ENCODE results near the gene CDKN1A. TPM values are rescaled to one million over a fixed set of nuclear protein-coding genes. Genes with fewer than 3 reads are reported as not detected.

Gene CDKN1A
- total RNA-seq, 1 experiment from 2014 or later: 17.4 TPM

DNA sequence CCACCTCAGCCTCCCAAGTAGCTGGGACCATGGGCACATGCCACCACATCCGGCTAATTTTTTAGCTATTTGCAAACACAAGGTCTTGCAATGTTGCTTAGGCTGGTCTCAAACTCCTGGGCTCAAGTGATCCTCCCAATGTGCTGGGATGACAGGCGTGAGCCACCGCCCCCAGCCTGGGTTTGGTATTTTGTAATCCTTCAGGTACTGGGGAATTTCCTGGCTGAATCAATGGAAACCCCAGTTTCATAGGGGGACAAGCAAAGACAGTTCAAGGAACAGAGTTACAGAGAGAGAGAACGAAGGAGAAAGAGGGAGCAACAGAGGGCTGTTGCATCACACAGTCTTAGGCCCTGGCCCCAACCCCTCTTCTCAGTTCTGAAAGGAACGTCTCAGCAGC, 54.8 kb downstream of the CDKN1A start:
- no peaks in the 10 kb centered on the region for H3K27me3 ChIP-seq (ENCODE audit: insufficient read depth, low read length)
- Mint-ChIP-seq H3K27me3 (ENCODE audit: low read depth) (peaks cover 16% of the 10 kb centered on the region), H3K4me3 (no peak overlapping the region), H3K9me3 (no peaks in the 10 kb centered on the region; a peak in 1 of 5 replicates), H3K27ac (no peak overlapping the region; a peak in 1 of 7 replicates), H3K36me3 (ENCODE audit: insufficient read depth in 1 of 3, low read depth in 3 of 3) (no peaks in the 10 kb centered on the region), H3K4me1 (peaks cover 10 to 18% of the 10 kb centered on the region in 2 experiments)
- no peak overlapping the region for H2BK20ac ChIP-seq (ENCODE audit: low read depth, low read length, poor library complexity, severe bottlenecking)
- no peak overlapping the region for H4K8ac ChIP-seq (replicated peaks; ENCODE audit: insufficient read length, low read depth, low read length)
- DNase-seq: no peak
- WGBS (ENCODE audit: extremely low coverage, insufficient read length, low lambda C conversion rate): no CpG with 5 or more reads among the region's 5 CpGs
- H3K9ac ChIP-seq (ENCODE audit: extremely low read depth, insufficient read length, low read length): no peak overlapping the region
- no peak overlapping the region for H2BK120ac ChIP-seq (ENCODE audit: low read depth, low read length, poor library complexity, severe bottlenecking)
- no peaks in the 10 kb centered on the region for H3K23me2 ChIP-seq (ENCODE audit: insufficient read length, low read depth, low read length, poor library complexity, severe bottlenecking)
- no peak overlapping the region for H3K4me2 ChIP-seq (ENCODE audit: insufficient read depth, insufficient read length, low read length)
- no peak overlapping the region for H3K56ac ChIP-seq (ENCODE audit: insufficient read length, low read depth, low read length)
- no peak overlapping the region for H3K27ac ChIP-seq (ENCODE audit: insufficient read length, low read depth, low read length)
- H4K5ac ChIP-seq (ENCODE audit: insufficient read length, low read depth, low read length): no peak overlapping the region
- no peaks in the 10 kb centered on the region for H3K79me2 ChIP-seq (ENCODE audit: insufficient read depth, low read length)
- H2AFZ ChIP-seq (ENCODE audit: low read length): no peak overlapping the region
- H4K91ac ChIP-seq (ENCODE audit: insufficient read length, low read depth, low read length): no peak overlapping the region
- no peak overlapping the region for H3K4ac ChIP-seq (ENCODE audit: low read depth, low read length)
- H2BK15ac ChIP-seq (ENCODE audit: low read depth, low read length): no peak overlapping the region
- no peak overlapping the region for H2BK5ac ChIP-seq (ENCODE audit: insufficient read length, low read length)
- H3K9me3 ChIP-seq (ENCODE audit: control insufficient read depth, low read depth, low read length): no peaks in the 10 kb centered on the region
- H3K23ac ChIP-seq (ENCODE audit: insufficient read length, low read depth, low read length): no peak overlapping the region
- TF ChIP-seq, protein P1, sequence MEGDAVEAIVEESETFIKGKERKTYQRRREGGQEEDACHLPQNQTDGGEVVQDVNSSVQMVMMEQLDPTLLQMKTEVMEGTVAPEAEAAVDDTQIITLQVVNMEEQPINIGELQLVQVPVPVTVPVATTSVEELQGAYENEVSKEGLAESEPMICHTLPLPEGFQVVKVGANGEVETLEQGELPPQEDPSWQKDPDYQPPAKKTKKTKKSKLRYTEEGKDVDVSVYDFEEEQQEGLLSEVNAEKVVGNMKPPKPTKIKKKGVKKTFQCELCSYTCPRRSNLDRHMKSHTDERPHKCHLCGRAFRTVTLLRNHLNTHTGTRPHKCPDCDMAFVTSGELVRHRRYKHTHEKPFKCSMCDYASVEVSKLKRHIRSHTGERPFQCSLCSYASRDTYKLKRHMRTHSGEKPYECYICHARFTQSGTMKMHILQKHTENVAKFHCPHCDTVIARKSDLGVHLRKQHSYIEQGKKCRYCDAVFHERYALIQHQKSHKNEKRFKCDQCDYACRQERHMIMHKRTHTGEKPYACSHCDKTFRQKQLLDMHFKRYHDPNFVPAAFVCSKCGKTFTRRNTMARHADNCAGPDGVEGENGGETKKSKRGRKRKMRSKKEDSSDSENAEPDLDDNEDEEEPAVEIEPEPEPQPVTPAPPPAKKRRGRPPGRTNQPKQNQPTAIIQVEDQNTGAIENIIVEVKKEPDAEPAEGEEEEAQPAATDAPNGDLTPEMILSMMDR (conservative IDR thresholded peaks at IDR 0.05): no peak
- H3T11ph ChIP-seq (ENCODE audit: low read length): no peak overlapping the region
- no peak overlapping the region for H2AK5ac ChIP-seq (ENCODE audit: insufficient read length, low read length)
- H3K18ac ChIP-seq (ENCODE audit: insufficient read length, low read depth, low read length): no peak overlapping the region
- no peaks in the 10 kb centered on the region; the same call in 1 of the 2 replicates for H3K4me1 ChIP-seq (ENCODE audit: insufficient read depth, low read length)
- H3K79me1 ChIP-seq (ENCODE audit: insufficient read depth, low read depth, low read length, poor library complexity, severe bottlenecking): no peaks in the 10 kb centered on the region
- no peaks in the 10 kb centered on the region for H4K20me1 ChIP-seq (ENCODE audit: control insufficient read depth, insufficient read depth, insufficient read length)
- no peak overlapping the region for H3K14ac ChIP-seq (ENCODE audit: insufficient read depth, low read length)
- no peak overlapping the region for H2BK12ac ChIP-seq (ENCODE audit: insufficient read length, low read depth, low read length)

Data from H9 (cell line).